Keratinocyte (primary cell): Measurements from ENCODE around the gene MYO1D. TPM values are rescaled to one million over a fixed set of nuclear protein-coding genes. Genes with fewer than 3 reads are reported as not detected.

ENCODE experiments used
- DNase-seq: peaks from one replicate; pipeline ENCODE4 v3.0.0-alpha.2; 2011; ENCODE audit warnings: low read depth, missing footprints, low spot score
- FAIRE-seq: peaks from 2 replicates; lab custom pipeline; 2011; peaks lifted over from hg19 to GRCh38; lab: Jason Lieb, UNC
- H2AFZ ChIP-seq: 2 replicates; pipeline ENCODE4 v1.6.0; 2012; ENCODE audit warnings: low read length, control low read depth, inconsistent platforms; ENCODE audit not compliant: control insufficient read depth
- H3K27ac ChIP-seq: 2 replicates; pipeline ENCODE4 v1.5.1; 2011; ENCODE audit warnings: low read length; ENCODE audit not compliant: control insufficient read depth, insufficient read depth
- H3K27me3 ChIP-seq: 3 replicates; pipeline ENCODE4 v1.6.0; 2011; ENCODE audit warnings: low read length; ENCODE audit not compliant: control insufficient read depth, insufficient read depth; ENCODE audit errors: extremely low read depth
- H3K36me3 ChIP-seq, 2 experiments: 2 replicates in 1 of 2; 3 replicates in 1 of 2; pipeline ENCODE4 v1.5.1; 2011; ENCODE audit warnings: low read length in 2 of 2, mild to moderate bottlenecking in 1 of 2; ENCODE audit not compliant: control insufficient read depth in 2 of 2, insufficient read depth in 2 of 2; ENCODE audit errors: extremely low read depth in 1 of 2
- H3K4me1 ChIP-seq: 3 replicates; pipeline ENCODE4 v1.5.1; 2011; ENCODE audit warnings: low read length; ENCODE audit not compliant: control insufficient read depth, insufficient read depth; ENCODE audit errors: extremely low read depth
- H3K4me2 ChIP-seq: 3 replicates; pipeline ENCODE4 v1.6.0; 2011; ENCODE audit warnings: low read depth, low read length; ENCODE audit not compliant: control insufficient read depth, insufficient read depth; ENCODE audit errors: extremely low read depth
- H3K4me3 ChIP-seq, 3 experiments: fragments of 200-600 bp in 1 of 3; sonication (generic) in 1 of 3; 2 replicates in 2 of 3; 3 replicates in 1 of 3; pipeline ENCODE4 v1.5.1; 2011 to 2016; ENCODE audit warnings: low read length in 3 of 3, mild to moderate bottlenecking in 3 of 3, control low read depth in 2 of 3, inconsistent platforms in 1 of 3, low read depth in 1 of 3, mixed read lengths in 1 of 3, mixed run types in 1 of 3, moderate library complexity in 1 of 3; ENCODE audit not compliant: control insufficient read depth in 2 of 3, insufficient read depth in 2 of 3; ENCODE audit errors: extremely low read depth in 1 of 3
- H3K79me2 ChIP-seq: 2 replicates; pipeline ENCODE4 v1.6.0; 2012; ENCODE audit warnings: low read length; ENCODE audit not compliant: control insufficient read depth, insufficient read depth
- H3K9ac ChIP-seq: 3 replicates; pipeline ENCODE4 v1.6.0; 2011; ENCODE audit warnings: low read length; ENCODE audit not compliant: control insufficient read depth, insufficient read depth; ENCODE audit errors: extremely low read depth
- H3K9me1 ChIP-seq: 3 replicates; pipeline ENCODE4 v1.6.0; 2011; ENCODE audit warnings: low read length; ENCODE audit not compliant: control insufficient read depth, insufficient read depth; ENCODE audit errors: extremely low read depth
- H3K9me3 ChIP-seq: 2 replicates; pipeline ENCODE4 v1.5.1; 2012; ENCODE audit warnings: low read depth, low read length; ENCODE audit not compliant: control insufficient read depth
- H4K20me1 ChIP-seq: 3 replicates; pipeline ENCODE4 v1.6.0; 2011; ENCODE audit warnings: low read length; ENCODE audit not compliant: control insufficient read depth, insufficient read depth; ENCODE audit errors: extremely low read depth
- EZH2 ChIP-seq: IDR thresholded peaks from one replicate; pipeline ENCODE4 v1.6.1; 2012; ENCODE audit warnings: inconsistent platforms, mild to moderate bottlenecking, low read length, moderate library complexity
- dilution Hi-C: fragments of 300-500 bp; cut with MboI; formaldehyde crosslinking; loops from one replicate; pipeline ENCODE4 v1.7.0; 2020; ENCODE audit warnings: low sequenced_read_pairs; ENCODE audit not compliant: extremely low pct_ligation_motif_present
- polyA plus RNA-seq, 5 experiments: library from polyadenylated mRNA; depleted of rRNA in 3 of 5; stranded (reverse) in 3 of 5; stranded (forward) in 1 of 5; unstranded in 1 of 5; fragments of >200 nt; gene quantifications; 1 replicate in 1 of 5; 2 replicates in 3 of 5; 3 replicates in 1 of 5; pipeline versions ENCODE4 v1.2.1 to v1.2.3, GENCODE V29; 2011 to 2012; ENCODE audit warnings: missing spikeins in 2 of 5, low read depth in 1 of 5, low replicate concordance in 1 of 5
- TF ChIP-seq, protein P1 (sequence below), 3 experiments: IDR thresholded peaks in 1 of 3; conservative IDR thresholded peaks in 1 of 3; optimal IDR thresholded peaks in 1 of 3; 2 replicates in 2 of 3; 3 replicates in 1 of 3; pipeline versions ENCODE3 to v1.5.1; 2011; ENCODE audit warnings: low read length in 3 of 3, mild to moderate bottlenecking in 3 of 3, moderate library complexity in 2 of 3, control low read depth in 1 of 3, inconsistent platforms in 1 of 3; ENCODE audit not compliant: insufficient read depth in 2 of 3; ENCODE audit errors: extremely low read depth in 1 of 3

Gene MYO1D
- polyA plus RNA-seq, 1 donor (not counting 4 experiments of a cell fraction or from before 2014, with no cell fraction given), result 33.7 TPM

DNA sequence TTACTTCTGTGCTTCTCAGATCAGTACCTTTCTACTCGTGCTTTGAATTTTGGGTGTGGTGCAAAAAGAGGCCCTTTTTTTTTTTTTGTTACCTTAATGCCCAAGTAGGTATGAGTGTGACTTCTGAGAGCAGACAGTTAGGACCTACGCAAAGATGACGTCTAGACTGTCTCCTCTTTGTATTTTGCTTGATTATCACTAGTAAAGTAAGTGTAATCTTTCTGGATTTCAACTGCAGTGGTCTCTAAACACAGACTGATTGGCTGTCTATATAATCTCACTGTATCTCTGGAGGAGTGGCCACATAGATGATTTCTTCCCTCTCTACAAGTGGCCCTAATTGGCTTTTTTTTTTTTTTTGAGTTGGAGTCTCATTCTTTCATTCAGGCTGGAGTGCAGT lies 401.7 kb downstream of the MYO1D start:
- Histone ChIP-seq H3K9me3 (no peaks in the 10 kb centered on the region), H3K4me1 (no peaks in the 10 kb centered on the region), H2AFZ (no peak overlapping the region), H3K27me3 (no peaks in the 10 kb centered on the region), H4K20me1 (no peaks in the 10 kb centered on the region), H3K4me2 (no peak overlapping the region), H3K9me1 (no peaks in the 10 kb centered on the region), H3K79me2 (peaks cover 8% of the 10 kb centered on the region), H3K4me3 (no peak overlapping the region), H3K9ac (no peak overlapping the region), H3K36me3 (peaks cover 28 to 56% of the 10 kb centered on the region in 2 experiments), H3K27ac (no peak overlapping the region)
- dilution Hi-C loops, result no loop called here
- DNase-seq, result no peak
- FAIRE-seq, result no peak
- TF ChIP-seq, protein P1, sequence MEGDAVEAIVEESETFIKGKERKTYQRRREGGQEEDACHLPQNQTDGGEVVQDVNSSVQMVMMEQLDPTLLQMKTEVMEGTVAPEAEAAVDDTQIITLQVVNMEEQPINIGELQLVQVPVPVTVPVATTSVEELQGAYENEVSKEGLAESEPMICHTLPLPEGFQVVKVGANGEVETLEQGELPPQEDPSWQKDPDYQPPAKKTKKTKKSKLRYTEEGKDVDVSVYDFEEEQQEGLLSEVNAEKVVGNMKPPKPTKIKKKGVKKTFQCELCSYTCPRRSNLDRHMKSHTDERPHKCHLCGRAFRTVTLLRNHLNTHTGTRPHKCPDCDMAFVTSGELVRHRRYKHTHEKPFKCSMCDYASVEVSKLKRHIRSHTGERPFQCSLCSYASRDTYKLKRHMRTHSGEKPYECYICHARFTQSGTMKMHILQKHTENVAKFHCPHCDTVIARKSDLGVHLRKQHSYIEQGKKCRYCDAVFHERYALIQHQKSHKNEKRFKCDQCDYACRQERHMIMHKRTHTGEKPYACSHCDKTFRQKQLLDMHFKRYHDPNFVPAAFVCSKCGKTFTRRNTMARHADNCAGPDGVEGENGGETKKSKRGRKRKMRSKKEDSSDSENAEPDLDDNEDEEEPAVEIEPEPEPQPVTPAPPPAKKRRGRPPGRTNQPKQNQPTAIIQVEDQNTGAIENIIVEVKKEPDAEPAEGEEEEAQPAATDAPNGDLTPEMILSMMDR (optimal IDR thresholded peaks at IDR 0.05 in 1 of 3, IDR thresholded peaks at IDR 0.05 in 1 of 3, conservative IDR thresholded peaks at IDR 0.05 in 1 of 3; ENCODE audit: extremely low read depth in 1 of 3, insufficient read depth in 2 of 3, low read length in 3 of 3), result no peak
- no peak for TF ChIP-seq EZH2

DNA sequence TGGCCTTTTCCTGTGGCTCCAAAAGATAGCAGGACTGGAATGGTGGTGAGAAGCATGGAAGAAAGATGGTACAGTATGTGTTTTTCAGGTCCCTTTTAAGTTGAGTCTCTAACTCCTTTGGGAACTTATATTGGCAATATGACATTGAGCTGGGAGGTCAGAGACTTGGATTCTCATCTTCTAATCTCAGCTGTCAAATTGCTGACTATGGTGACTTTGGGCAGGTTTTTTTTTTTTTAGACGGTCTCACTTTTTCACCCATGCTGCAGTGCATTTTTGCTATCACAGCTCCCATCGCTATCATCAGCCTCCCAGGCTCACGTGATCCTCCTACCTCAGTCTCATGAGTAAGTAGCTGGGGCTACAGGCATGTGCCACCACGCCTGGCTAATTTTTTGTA lies 405.3 kb downstream of the MYO1D start:
- peaks cover 18% of the 10 kb centered on the region for H3K79me2 ChIP-seq
- no peaks in the 10 kb centered on the region for H3K27me3 ChIP-seq
- H3K4me2 ChIP-seq, result no peak overlapping the region
- H3K27ac ChIP-seq, result no peak overlapping the region
- no peak for FAIRE-seq
- no peak overlapping the region for H3K9ac ChIP-seq
- no peaks in the 10 kb centered on the region for H3K9me3 ChIP-seq
- H3K36me3 ChIP-seq, result peaks cover 38 to 44% of the 10 kb centered on the region in 2 experiments
- no peaks in the 10 kb centered on the region for H4K20me1 ChIP-seq
- DNase-seq, result no peak
- TF ChIP-seq, protein P1 (optimal IDR thresholded peaks at IDR 0.05 in 1 of 3, IDR thresholded peaks at IDR 0.05 in 1 of 3, conservative IDR thresholded peaks at IDR 0.05 in 1 of 3; ENCODE audit: extremely low read depth in 1 of 3, insufficient read depth in 2 of 3, low read length in 3 of 3), result no peak
- no peak for TF ChIP-seq EZH2
- H3K4me3 ChIP-seq, result no peak overlapping the region
- H2AFZ ChIP-seq, result no peak overlapping the region
- H3K9me1 ChIP-seq, result no peaks in the 10 kb centered on the region
- H3K4me1 ChIP-seq, result no peaks in the 10 kb centered on the region
- dilution Hi-C loops, result no loop called here
